Measurements from ENCODE around the gene NCF2. TPM values are rescaled to one million over a fixed set of nuclear protein-coding genes. Genes with fewer than 3 reads are reported as not detected.

The NCF2 gene
- total RNA-seq, 1 donor = not detected

DNA sequence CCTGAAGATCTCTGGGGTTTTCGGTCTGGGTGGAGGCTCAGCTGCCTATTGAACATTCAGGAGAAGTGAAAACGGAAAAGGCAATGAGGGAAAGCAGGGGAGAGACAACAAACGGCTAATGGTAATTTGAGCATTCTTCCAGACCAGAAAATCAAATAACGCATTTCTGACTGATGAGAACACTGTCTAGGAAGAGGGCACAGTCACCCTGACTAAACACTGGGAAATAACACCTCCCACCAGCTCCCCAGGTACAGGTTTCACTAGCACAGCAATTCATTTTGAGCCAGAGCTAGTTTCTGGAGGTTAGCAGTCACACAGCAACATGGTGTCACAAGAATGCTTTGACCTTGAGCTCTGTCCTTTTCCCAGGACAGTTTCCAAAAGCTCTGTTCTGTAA, 21.1 kb downstream of the NCF2 start:
- DNase-seq (ENCODE audit: low read depth) = no peak
- TF ChIP-seq, protein P1, sequence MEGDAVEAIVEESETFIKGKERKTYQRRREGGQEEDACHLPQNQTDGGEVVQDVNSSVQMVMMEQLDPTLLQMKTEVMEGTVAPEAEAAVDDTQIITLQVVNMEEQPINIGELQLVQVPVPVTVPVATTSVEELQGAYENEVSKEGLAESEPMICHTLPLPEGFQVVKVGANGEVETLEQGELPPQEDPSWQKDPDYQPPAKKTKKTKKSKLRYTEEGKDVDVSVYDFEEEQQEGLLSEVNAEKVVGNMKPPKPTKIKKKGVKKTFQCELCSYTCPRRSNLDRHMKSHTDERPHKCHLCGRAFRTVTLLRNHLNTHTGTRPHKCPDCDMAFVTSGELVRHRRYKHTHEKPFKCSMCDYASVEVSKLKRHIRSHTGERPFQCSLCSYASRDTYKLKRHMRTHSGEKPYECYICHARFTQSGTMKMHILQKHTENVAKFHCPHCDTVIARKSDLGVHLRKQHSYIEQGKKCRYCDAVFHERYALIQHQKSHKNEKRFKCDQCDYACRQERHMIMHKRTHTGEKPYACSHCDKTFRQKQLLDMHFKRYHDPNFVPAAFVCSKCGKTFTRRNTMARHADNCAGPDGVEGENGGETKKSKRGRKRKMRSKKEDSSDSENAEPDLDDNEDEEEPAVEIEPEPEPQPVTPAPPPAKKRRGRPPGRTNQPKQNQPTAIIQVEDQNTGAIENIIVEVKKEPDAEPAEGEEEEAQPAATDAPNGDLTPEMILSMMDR (IDR thresholded peaks at IDR 0.05; ENCODE audit: insufficient read depth, low read depth, low read length) = no peak
- no peak overlapping the region for H3K4me3 ChIP-seq (ENCODE audit: low read depth, low read length)

DNA sequence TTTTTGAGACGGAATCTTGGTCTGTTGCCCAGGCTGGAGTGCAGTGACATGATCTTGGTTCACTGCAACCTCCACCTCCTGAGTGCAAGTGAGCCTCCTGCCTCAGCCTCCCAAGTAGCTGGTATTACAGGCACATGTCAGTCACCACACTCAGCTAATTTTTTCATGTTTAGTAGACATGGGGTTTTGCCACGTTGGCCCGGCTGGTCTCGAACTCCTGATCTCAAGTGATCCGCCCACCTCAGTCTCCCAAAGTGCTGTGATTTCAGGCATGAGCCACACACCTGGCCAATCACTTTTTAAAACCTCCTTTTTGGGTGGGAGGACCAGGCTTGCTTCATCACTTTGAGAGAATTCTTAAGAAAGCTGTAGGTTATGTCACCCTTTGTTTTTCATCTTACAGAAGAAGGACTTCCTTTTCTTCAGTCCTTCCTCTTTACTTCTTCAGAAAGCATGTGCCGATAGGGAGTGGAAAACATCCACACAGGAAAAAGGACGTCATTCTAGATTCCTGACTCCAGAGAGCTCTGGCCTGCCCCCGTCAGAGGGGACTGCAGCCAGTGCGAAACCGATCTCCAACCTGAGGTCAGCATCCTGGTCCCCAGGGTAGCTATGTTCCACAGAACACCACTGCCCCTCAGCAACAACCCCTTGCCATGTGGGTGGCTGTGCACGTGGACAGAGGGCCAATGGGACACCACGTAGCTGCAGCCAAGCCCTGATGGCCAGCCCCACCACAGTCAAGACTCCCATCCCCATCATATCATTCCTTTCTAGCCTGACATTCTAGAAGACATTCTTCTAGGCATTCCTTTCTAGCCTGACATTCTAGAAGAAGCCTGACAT, 21.9 kb downstream of the NCF2 start:
- H3K4me3 ChIP-seq (ENCODE audit: low read depth, low read length) = no peak overlapping the region
- DNase-seq (ENCODE audit: low read depth) = no peak
- TF ChIP-seq, protein P1 (IDR thresholded peaks at IDR 0.05; ENCODE audit: insufficient read depth, low read depth, low read length) = no peak

DNA sequence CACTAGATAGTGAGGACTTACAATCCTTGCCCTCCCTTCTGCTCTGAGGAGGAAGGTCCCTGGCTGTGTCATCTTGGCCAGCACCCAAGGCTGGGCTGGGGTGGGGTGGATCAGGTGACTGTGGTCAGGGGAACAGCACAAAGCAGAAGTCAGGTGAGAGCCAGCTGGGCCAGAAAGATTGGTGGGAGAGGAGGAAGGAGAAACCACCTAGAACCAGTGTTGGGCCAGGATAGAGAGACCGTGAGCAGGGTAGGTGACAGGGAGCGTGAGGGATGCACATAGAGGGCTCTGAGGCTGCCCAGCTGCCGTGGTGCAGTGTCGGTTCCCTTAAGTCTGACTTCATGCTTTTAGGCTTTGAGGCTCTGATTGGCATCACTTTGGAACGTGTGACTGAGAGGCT, 22.7 kb downstream of the NCF2 start:
- H3K4me3 ChIP-seq (ENCODE audit: low read depth, low read length) = no peak overlapping the region
- TF ChIP-seq, protein P1 (IDR thresholded peaks at IDR 0.05; ENCODE audit: insufficient read depth, low read depth, low read length) = no peak
- DNase-seq (ENCODE audit: low read depth) = no peak

DNA sequence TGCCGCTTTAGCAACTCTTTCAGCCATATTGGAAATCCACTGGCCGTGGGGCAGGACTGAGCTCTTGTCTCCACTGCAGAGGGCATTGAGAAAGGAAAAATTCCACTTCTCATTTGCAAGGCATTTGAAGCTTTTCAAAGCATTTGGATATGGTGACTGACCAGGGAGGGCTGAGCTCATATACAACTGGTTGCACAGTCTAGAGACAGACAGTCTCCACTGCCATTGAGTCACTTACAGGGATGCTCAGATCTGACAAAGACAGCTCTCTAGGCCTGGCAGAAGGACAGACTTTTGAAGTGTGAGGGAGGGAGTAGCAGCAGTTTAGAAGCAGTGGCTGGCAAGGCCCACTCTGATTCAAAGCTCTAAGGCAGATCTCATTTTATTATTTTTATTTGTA, 24.2 kb downstream of the NCF2 start:
- DNase-seq (ENCODE audit: low read depth) = no peak
- no peak overlapping the region for H3K4me3 ChIP-seq (ENCODE audit: low read depth, low read length)
- TF ChIP-seq, protein P1 (IDR thresholded peaks at IDR 0.05; ENCODE audit: insufficient read depth, low read depth, low read length) = no peak

DNA sequence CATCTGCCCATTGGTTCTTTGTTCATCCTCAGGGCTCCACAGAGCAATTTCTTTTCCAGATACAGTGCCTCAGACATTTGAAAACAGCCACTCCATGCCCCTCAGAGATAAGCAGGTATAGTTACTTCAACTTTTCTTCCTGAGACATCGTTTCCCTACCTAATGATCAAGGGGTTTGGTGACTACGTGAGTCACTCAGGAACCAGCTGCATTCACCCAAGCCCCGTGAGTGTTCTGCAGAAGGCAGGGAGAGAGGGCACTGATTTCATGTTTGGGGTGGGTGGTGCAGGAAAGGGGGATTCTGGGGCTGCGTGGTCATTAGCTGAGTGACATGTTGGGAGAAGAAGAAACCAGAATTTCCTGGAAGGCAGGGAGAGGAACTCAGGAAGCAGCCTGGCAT, 25.0 kb downstream of the NCF2 start:
- no peak for DNase-seq (ENCODE audit: low read depth)
- TF ChIP-seq, protein P1 (IDR thresholded peaks at IDR 0.05; ENCODE audit: insufficient read depth, low read depth, low read length) = no peak
- H3K4me3 ChIP-seq (ENCODE audit: low read depth, low read length) = no peak overlapping the region

DNA sequence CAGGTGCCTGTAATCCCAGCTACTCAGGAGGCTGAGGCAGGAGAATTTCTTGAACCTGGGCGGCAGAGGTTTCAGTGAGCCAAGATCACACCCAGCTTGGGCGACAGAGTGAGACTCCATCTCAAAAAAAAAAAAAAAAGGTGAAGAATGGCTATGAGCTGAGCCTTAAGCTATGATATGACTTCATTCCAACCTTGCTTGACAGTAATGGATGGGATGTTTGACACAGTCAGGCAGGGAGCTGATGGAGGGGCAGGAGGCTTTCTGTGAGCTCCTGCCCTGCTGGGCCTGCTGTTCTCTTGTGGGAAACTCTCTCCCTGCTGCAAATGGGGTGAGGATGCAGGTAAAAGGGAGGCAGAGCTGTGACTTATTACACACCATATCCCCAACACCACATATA, 27.6 kb downstream of the NCF2 start:
- TF ChIP-seq, protein P1 (IDR thresholded peaks at IDR 0.05; ENCODE audit: insufficient read depth, low read depth, low read length) = no peak
- H3K4me3 ChIP-seq (ENCODE audit: low read depth, low read length) = no peak overlapping the region
- DNase-seq (ENCODE audit: low read depth) = no peak

DNA sequence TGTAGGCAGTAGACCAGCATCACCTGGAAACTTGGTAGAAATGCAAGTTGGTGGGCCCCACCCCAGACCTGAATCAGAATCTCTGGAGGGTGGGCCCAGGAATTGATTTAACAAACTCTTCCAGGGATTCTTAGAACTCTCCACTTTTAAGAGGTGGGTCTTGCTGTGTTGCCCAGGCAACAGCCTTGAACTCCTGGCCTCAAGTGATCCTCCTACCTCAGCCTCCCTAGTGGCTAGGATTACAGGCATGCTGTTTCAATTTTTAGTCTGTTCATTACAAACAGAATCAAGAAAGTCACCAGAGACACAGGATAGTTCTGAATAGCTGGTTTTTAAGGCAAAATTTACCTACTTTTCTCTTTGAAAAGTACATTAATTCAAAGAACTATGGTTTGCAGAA, 31.2 kb downstream of the NCF2 start:
- no peak overlapping the region for H3K4me3 ChIP-seq (ENCODE audit: low read depth, low read length)
- TF ChIP-seq, protein P1 (IDR thresholded peaks at IDR 0.05; ENCODE audit: insufficient read depth, low read depth, low read length) = no peak
- DNase-seq (ENCODE audit: low read depth) = no peak

All from fibroblast of villous mesenchyme (primary cell).